D721Med (cell line): Measurements from ENCODE around the gene SERINC2.

Experiments used
- DNase-seq: peaks from one replicate; pipeline ENCODE4 v3.0.0; 2011; ENCODE audit warnings: low spot score; ENCODE audit not compliant: insufficient read length
- FAIRE-seq: peaks from 2 replicates; lab custom pipeline; 2011; peaks lifted over from hg19 to GRCh38; lab: Jason Lieb, UNC
- TF ChIP-seq, protein P1 (sequence below): IDR thresholded peaks from 2 replicates; pipeline ENCODE4 v1.5.1; 2012; ENCODE audit warnings: mild to moderate bottlenecking, control low read depth; ENCODE audit not compliant: insufficient read depth; ENCODE audit errors: missing control alignments

SERINC2 gene

DNA sequence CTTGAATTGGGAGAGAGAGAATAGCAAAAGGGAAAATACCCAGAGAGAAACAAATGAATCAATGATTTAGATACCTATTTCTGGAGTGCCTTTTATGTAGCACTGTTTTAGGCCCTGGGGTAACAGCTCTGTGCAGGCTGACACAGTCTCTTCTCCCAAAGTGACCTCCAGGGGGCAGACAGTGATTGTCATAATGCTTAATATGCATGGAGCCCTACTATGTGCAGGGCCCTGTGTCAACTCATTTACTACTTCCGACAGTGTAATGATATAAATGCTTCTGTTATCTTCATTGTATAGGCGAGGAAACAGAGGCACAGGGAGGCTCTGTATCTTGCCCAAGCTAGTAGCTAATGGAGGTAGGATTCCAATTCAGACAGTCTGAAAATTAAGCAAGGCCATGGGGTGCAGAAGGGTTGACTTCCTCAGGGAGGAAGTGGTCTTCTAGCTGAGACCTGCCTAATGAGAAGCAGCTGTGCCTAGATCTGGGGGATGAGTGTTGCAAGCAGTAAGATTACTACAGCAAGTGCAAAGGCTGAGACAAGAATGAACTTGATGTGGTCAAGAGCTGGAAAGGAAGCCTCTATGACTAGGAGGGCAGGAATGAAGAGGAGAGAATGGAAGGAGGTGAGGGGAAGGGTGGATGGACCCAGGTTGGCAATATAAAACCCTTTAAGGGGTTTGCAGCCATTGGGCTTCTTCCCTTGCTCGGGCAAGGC, 16.2 kb upstream of the SERINC2 start:
- no peak for FAIRE-seq
- DNase-seq = no peak
- TF ChIP-seq, protein P1, sequence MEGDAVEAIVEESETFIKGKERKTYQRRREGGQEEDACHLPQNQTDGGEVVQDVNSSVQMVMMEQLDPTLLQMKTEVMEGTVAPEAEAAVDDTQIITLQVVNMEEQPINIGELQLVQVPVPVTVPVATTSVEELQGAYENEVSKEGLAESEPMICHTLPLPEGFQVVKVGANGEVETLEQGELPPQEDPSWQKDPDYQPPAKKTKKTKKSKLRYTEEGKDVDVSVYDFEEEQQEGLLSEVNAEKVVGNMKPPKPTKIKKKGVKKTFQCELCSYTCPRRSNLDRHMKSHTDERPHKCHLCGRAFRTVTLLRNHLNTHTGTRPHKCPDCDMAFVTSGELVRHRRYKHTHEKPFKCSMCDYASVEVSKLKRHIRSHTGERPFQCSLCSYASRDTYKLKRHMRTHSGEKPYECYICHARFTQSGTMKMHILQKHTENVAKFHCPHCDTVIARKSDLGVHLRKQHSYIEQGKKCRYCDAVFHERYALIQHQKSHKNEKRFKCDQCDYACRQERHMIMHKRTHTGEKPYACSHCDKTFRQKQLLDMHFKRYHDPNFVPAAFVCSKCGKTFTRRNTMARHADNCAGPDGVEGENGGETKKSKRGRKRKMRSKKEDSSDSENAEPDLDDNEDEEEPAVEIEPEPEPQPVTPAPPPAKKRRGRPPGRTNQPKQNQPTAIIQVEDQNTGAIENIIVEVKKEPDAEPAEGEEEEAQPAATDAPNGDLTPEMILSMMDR = no peak

DNA sequence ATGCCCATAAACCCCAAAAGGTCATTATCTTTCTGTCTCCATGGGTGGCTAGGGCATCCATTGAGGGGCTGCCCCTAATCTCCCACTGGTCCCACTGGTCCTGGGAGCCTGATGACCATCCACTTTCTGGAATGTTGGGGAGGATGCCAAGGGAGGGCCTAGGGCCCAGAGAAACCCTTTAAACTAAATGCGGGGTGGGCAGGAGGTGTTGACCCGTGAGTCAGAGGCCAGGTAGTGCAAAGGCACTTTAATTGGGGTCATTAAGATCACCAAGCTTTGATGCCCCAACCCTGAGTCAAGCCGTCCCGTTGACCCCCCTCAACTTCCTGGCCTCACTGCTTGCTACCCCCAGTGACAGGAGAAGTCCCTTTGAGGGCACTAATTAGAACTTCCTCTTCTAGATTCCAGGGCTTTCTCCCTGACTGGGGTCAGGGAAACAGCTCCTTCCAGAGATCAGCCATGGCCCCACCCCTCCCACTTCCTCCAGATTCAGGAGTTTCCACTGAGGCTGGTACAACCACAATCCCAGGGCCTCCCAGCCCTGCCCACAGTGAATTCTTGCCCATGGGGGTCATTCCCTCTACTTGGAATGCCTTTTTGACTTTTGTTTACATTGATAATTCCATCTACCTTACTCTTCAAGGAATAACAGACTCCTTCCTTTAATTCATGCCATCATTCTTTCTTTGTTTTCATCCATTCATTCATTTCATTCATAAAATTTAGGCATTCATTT, 15.5 kb upstream of the SERINC2 start:
- no peak for DNase-seq
- FAIRE-seq = no peak
- TF ChIP-seq, protein P1 = no peak

DNA sequence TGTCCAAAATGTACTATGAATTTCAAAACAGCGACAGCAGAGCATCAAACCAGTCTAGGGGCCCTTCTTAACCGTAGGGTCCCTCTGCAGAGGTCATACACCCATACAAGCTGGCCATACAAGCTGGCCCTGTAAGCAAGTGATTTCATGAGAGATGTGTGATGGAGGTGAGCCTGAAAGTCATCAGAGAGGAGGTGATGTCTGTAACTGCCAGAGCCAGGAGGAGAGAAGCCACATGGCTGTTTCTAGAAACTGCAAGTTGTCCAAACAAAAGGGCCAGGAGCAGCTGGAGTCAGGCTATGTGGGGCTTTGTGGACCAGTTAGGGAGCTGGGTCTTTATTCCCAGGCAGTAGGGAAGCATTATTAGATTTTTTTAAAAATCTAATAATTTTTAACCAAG, 14.8 kb upstream of the SERINC2 start:
- TF ChIP-seq, protein P1 = no peak
- no peak for FAIRE-seq
- DNase-seq = no peak

DNA sequence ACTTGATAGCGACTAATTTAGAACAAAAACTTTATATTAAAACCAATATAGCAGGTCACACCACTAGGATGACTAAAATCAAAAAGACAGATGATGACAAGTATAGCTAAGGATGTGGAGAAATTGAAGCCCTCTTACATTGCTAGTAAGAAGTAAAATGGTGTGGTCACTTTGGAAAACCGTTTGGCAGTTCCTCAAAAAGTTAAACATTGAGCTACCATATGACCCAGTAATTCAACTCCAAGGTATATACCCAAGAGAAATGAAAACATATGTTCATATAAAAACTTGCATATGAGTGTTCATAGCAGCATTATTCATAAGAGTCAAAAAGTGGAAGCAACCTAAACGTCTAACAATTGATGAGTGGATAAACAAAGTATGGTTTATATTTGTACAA, 13.0 kb upstream of the SERINC2 start:
- FAIRE-seq = no peak
- DNase-seq = no peak

DNA sequence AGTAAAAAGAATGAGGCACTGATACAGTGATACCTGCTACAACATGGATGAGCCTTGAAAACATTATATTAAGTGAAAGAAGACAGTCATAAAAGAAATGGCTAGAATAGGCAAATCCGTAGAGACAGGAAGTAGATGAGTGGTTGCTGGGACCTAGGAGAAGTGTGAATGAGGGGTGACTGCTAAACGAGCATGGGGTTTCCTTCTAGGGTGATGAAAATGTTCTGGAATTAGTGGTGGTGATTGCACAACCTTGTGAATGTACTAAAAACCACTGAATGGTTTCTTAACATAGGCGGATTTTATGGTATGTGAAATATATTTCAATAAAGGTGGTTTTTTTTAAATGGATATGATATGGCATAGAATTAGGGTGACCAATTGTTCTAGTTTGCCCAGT, 12.6 kb upstream of the SERINC2 start:
- TF ChIP-seq, protein P1 = no peak
- FAIRE-seq (no peak), DNase-seq (no peak)

More for the DNA sequence above, 13.0 kb upstream of the SERINC2 start:
- TF ChIP-seq, protein P1 = no peak

DNA sequence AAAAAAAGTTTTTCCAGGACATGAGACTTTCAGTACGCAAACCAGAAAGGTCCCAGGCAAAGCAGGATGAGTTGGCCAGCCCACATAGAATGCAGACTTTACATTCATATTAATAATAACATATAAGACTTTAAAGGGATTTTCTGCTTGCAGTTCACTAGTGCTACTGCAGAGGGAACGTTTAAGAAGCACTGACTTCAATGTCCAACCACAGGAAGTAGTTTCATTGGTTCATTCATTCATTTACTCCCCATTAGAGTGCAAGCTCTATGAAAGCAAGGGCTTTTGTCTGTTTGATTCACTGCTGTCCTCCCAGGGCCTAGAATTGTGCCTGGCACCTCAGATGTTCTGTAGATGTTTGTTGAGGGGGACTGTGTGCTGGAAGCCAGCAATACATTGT, 11.8 kb upstream of the SERINC2 start:
- DNase-seq (no peak), FAIRE-seq (no peak)
- TF ChIP-seq, protein P1 = no peak
